GM21381 (cell line): ENCODE measurements around the gene CAMK2A.

Source experiments
- ATAC-seq: cut with Tn5 transposase; IDR thresholded peaks from one replicate; pipeline ENCODE4 v1.9.1; 2021; ENCODE audit warnings: mild to moderate bottlenecking, moderate library complexity; ENCODE audit not compliant: unreplicated experiment

The CAMK2A gene

DNA sequence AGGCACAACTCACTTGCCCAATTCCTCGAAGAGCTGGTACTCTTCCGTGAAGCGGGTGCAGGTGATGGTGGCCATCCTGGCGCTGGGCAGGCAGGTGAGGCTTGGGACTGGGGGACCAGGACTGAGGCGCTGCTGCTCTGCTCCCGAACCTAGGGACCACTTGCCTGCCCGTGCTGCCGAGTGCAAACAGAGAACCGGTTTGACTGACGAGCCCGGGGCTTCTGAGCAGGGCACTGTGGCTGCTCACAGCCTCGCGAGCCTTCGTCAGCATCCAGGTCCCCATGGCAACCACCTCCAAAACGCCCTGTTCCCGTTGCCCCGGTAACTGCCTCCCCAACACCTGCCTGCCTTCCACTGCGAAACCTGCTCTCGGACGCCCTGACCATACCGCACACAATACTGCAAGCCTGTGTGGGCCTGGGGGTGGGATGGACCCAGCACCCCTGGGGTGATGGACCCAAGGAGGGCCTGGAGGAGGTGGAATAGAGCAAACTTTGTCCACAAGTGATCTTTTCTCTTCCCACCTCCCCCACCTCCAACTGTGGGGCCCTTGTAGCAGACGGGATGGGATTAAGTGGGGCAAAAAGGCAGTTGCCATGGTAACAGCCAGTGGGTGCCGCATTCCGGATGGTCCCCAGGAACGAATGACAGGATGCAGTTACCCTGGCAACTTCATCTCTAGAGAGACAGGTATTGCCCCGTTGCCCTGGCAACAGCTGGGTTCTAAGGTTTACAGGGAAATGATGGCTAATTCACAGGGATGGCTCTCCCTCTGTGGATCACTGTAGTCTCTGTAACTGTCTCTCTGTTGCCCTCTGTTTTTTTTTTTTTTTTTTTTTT is at the start of gene CAMK2A:
TSS of gene CAMK2A (minus strand) at position 223 of the 840 bp plus-strand sequence. CDS start at position 75, 148 bp downstream.
- ATAC-seq = no peak

DNA sequence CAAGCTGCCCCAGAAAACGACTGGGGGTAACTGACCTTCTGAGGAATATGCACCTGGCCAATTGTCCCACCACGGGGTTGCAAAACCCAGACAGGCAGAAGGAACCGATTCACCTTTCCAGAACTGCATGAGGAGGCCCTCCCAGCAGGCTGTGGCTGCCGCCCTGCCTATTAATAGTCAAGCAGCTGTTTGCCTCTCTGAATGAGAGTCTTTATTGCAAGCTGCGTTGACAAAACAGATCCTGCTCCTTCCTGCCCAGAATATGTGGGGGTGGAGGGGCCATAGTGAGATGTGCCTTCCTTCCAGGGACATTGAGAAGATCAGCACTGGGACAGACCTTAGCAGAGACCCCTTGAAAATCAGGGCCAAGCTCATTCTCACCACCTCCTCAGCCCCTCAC is 49.6 kb upstream of the CAMK2A start:
- ATAC-seq = no peak

DNA sequence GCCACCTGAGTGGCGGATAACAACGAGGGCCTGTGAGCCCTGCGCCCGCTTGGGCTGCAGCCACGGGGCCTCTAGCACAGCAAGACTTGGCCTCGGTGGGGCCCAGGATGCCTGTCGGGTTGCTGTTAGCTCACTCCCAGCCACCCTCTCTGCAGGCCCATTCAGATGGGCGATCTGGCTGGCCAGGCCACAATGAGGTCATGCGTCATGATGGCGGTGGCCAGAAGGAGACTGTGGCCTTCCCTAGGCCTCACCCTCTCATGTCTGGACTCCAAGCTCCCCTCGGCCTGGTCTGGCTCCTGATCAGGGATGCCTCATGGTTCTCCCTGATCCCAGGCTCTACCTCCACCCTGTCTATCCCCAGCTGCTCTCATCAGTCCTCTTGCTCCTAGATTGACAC is 49.0 kb upstream of the CAMK2A start:
- no peak for ATAC-seq

DNA sequence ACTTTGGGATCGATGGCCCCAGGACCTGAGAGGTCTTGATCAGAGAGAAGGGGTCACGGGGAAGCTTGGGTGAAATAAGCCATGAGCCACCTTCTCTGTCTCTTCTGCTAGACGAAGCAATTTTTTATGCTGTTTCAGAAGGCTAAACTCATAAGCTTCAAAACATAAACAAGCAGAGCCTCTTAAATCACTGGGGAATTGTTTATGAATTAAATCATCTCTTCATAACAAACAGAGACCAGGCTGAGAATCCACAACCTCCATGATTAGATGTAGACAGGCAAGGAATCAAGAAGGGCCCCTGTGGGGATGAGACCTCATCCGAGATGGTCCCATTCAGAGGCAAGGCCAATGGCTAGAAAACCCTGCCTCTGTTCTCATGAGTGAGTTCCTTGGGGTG is 46.2 kb upstream of the CAMK2A start:
- no peak for ATAC-seq

DNA sequence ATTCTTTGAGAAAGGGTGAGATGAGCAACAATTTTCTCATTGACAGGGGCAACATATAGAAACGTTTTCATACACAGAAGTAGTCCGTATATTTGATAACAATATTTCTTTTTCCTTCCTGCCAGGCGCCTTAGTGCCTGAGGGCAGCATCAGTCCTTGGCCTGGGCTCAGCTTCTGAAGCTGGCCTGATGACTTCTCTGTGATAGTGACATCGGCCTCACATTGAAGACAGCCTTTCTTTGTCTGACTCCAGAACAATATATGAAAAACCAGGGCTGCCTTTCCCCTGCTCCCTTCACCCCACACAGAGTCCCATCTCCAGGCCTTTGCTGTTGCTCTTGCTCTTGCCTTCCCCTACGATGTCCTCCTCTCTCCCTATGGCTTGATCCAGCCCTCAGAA is 43.8 kb upstream of the CAMK2A start:
- ATAC-seq = no peak

DNA sequence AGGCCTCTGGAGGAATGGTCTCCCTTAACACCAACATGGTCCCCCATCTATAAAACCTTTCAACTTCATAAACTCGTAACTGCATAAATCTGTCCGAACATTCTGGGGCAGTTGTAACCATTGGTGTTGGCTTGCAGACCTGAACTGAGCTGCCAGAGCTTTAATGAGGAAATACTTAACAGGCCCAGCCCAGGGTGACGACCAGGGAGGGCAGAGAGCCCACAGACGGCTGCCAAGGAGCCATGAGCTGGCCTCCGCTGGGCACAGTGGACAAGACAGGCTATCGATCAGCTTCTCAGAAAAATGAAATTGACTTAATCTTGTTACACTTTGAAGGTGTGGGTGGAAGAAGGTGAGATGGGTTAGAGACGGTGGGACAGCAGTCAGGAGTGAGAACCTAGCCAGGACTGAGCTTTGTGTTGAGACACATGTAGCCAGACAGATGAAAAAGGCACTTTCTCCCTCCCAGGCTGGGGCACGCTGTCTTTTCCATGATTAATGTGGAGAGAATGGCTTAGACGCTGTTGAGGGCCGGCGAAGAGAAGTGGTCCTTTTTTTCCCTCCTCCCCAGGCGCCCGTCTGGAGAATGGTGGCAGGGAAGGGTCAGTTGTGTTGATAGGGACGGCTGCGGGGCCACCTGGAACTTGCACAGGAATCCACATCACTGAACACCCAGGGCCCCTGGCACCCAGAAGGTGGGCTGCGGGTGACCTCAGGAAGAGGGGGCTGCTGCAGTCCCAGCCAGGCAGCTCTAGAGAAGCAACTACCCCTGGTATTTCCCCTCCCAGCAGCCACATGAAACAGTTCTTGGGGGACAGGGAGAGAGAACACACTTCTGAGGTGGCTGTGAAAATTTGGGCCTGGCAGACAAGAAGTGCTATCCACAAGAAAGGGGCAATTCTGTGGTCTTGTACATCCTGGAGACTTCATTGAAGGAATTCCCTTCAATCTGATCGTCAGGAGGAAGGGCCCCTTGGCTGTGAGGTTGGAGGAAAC is 40.6 kb upstream of the CAMK2A start:
- ATAC-seq = no peak

DNA sequence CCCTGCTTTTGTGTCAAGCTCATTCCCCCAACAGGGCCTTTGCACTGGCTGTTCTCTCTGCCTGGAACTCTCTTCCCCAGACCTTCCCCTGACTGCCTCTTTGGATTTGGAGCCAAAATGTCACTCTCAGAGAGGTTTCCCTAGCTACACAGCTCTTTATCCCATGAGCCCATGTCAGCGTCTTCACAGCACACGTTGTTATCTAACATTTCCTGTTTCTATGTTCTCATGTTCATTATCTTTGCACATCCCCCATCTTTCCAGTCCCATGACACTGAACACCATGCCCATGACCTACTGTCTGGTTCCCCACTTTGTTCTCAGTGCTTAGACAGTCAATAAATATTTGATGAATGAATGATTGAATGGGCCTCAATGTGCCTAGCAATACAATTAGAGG is 39.5 kb upstream of the CAMK2A start:
- ATAC-seq = no peak

DNA sequence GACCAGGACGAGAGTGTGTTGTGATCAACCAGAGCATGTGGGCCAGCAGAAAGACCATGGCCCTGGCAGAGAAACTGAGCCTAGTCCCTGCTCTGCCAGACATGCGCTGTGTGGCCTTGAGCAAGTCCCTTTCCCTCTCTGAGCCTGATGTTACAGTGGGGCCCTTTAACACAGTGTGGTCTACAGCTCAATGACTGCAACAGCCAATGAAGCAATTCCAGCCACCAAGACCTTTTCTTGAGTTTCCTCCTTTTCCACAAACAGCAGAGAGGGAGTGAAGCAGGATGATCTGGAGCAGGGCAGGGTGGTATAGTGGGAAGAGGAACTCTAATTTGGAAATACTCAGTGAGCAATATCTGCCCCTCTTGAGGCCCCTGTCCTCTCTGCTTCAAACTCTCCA is 38.9 kb upstream of the CAMK2A start:
- ATAC-seq = no peak

DNA sequence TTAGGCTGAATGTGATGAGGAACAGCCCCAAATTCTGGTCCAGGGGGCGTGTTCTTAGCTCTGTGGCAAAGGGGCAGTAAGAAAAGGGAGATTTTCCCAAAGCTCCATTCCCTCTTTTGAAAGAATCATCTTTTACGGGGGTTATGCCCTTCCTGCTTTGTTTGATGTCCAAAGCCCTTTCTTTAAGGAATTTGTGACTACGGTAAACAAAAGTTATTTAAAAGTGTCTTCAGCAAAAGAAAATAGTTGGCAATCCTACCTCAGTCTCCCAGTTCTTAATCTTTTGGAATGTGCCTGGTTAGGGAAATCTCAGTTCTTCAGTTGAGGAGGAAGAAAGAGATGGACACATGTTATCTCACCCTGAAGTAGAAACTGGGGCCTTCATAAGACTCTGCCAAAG is 37.6 kb upstream of the CAMK2A start:
- no peak for ATAC-seq

DNA sequence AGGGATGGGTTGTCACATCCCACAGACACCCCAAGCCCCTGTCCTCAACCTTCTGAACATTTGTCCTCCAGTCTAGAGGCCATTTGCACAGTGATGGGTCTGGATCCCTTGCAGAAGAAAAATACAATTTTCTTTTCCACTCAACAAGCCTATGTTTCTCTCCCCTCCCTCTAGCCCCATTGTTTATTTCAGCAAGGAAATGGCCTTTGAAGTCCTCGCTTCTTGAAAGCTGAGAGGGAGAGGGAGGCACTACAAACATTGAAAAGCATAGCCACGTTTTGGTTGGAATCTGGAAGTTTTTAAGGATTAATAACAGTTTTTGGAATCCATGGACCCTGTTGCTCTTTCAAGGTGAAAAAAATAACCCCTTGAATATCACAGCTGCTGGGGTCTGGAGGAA is 37.1 kb upstream of the CAMK2A start:
- ATAC-seq = no peak

DNA sequence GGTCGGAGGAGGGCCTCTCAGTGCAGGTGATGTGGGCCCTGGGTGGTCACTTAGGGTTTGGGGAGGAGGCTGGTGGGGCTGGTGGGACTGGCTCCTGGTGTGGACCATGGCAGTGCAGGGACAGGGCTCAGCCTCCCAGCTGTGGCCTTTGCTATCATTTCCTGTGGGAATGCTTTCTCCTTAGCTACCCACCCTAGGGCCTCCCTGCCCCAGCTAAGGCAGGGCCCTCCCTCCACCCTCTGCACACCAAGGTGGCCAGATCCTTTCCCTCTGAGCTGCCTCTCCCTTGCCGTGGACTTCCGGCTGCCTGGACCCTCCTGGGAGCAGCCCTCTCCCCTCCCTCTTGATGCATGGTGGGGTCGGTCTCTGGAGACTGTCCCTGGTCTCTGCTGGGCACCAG is 35.9 kb upstream of the CAMK2A start:
- ATAC-seq = no peak

DNA sequence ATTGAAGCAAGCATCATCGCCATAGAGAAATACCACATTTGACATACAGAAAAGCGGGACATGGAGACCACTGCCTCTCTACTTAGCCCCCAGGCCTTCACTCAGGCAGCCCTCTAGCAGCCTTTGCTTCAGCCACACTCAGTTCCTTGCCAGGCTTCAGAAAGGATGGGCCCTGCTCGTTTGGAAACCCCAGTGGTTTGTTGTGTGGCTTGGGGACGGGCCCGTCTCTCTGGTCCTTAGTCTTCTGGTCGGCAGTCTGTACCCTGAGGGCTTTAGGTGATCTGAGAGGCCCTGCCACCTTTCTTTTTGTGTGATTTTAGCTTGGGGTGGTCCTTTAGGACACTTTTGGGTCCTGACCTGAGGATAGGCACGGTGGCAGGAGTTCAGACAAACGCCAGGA is 34.2 kb upstream of the CAMK2A start:
- no peak for ATAC-seq

DNA sequence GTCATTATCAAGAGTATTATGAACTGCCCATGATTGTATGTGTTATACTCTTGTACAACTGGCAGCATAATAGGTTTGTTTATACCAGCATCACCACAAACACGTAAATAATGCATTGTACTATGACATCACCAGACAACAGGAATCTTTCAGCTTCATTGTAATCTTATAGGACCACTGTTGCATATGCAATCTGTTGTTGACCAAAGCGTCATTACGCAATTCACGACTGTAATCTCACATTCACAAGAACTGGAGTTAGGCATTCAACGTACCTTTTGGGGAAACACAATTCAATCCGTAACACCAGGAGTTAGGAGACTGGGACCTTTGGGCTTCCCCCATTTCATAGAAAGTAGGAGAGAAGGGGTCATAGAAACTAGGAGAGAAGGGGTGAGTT is 33.5 kb upstream of the CAMK2A start:
- no peak for ATAC-seq

DNA sequence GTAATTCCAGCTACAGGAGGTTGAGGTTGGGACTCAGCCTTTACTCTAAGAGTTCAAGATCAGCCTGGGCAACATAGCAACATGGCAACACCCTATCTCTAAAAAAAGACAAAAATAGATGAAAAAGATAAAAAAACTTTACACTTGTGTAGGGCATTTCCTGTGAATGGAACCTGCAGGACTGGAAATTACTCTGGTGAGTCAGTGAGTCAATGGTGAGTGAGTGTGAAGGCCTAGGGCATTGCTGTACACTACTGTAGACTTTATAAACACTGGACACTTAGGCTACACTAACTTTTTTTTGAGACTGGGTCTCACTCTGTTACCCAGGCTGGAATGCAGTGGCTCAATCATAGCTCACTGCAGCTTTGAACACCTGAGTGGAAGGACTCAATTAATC is 32.6 kb upstream of the CAMK2A start:
- ATAC-seq = no peak

DNA sequence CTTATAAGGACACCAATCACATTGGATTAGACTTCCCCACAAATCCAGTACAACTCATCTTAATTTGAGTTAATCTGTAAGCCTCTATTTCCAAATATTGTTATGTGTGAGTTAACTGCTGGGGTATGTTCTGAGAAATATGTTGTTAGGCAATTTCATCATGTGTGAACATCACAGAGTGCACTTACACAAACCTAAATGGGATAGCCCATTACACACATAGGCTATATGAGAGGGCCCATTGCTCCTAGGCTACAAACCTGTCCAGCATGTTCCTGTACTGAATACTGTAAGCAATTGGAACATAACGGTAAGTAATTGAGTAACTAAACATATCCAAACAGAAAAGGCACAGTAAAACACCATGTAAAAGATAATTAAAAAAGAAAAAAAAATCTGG is 32.2 kb upstream of the CAMK2A start:
- no peak for ATAC-seq

DNA sequence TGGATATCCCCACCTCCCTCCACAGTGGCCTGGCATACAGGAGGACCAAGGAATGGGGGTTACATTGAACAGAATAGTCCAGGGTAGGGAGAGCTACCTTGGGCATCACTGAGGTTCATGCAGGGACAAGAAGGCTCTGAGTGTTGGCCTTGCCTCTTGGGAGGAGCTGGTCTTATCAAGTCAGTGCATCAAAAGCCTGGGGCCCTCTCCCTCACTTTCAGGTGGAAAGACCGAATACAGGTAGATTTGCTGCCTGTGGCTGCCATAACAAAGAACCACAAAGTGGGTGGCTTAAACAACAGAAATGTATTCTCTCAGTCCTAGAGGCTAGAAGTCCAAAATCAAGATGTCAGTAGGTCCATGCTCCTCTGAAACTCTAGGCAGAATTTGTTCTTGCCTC is 31.6 kb upstream of the CAMK2A start:
- ATAC-seq = no peak

DNA sequence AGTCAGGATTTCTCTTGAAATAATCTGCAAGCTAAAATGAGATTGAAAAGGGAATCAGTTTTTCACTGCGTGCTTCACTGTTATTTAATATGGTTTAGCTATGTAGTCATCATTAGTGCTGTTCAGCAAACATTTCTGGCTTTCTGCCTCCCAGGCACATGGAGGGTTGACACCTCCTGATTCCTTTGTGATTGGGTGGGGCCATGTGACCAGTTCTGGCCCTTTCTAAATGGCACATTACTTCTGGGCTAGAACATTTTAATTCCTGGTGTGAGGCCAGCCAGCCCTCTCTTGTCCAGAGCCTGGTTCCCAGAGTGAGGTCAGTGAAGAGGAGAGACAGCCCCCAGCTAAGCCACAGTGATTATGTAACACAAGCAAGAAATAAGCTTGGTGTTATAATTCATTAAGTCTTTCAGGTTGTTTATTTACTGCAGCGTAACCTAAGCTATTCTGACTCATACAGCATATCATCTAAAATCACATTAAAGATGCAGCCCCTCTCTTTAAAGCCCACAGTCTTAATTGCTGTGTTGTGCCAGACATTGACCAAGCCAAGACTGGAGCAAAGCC is 30.6 kb upstream of the CAMK2A start:
- ATAC-seq = no peak

DNA sequence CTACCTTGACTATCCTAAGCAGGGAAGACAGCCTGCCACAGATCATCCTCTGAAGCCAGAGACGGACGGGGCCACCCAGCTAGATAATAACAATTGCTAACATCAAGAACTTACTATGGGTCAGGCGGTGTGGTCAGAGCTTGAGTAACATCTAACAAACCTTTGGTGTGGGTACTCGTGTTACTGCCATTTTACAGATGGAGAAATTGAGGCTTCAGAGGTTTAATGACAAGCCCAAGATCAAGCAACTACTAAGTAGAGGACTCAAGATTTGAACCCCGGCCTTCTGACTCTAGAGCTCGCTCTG is 29.9 kb upstream of the CAMK2A start:
- no peak for ATAC-seq

DNA sequence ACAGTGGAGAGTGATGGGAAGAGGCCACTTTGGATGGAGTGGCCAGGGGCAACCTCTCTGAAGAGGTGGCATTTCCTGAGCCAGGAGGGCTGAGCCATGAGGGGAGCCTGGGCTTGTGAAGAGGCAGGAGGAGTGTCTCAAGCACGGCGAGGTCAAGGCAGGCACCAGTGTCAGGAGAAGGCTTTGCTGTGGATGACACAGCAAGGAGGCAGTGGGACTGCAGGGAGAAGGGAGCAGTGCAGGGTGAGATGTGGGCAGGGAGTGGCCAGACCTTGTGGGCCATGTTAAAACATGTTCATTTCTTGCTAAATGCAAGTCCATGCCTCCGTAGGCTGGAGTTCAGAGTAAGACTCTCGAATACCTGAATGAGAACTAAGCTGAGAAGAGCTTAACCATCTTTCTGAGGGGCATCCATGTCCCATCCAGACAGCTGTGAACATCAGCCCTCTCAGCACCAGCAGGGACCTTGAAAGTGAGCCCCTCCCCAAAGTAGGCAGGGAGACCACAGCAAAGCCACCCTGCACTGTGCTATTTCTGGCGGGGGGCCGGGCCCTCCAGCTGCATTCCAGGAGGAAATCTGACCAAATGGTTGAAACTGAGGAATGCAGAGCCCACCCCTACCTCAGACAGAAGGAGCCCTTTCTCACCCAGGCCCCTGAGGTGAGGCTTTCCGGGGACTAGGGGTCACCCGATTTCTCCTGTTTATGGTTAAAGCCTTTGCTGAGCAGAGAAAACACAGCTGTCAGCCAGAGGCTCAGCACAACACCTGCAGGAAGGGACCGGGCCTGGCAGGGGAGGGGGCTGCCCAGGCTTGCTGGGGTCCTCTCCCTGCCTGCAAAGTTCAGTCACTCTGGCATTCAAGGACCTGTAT is 29.3 kb upstream of the CAMK2A start:
- ATAC-seq = no peak

DNA sequence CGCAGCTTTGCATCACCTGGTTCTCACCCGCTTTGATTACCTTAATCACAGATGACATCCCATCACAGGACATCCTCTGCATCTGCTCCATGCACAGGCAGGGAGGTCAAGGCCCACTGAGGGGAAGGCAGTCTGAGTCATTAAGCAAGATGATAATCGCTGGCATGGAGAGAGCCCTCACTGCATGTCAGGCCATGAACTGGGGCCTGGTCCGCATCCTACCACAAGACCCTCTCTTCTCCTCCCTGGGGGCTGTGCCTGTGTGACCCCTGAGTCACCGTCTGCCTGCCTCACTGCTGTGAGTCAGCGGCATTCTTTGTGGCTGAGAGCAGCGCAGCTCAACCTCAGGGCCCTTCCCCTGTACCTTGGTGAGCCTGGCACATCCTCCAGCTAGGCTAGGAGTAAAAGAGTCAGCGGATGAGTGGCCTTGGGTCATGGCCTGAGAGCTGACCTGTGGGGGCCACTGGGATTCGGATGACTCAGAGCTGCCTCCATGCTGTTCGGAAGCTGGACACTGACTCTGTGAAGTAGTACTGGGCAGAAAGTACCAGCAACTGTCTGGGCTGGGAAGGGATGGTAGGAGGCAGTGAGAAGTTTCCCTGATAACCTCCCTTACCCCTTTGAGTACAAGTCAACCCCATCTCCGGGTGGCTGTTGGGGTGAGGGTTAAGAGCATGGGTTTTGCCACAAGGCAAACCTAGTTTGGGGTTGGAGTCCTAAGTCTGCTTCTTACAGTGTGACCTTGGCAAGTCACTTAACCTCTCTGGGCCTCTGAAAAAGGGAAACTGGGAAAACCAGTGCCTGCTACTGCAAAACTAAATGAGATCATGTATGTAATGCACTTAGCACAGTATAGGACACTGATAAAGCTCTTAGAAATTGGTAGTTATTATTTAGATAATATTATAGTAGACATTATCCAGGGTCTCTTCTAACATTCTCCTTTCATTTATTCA is 27.8 kb upstream of the CAMK2A start:
- ATAC-seq = no peak
